HG02981 (cell line): Measurements from ENCODE around the gene CTTNBP2.

Experiments used
- ATAC-seq: cut with Tn5 transposase; IDR thresholded peaks from one replicate; pipeline ENCODE4 v1.9.1; 2021; ENCODE audit warnings: mild to moderate bottlenecking, moderate library complexity; ENCODE audit not compliant: unreplicated experiment

CTTNBP2 gene

GRCh38 chr7:117829450-117830117 is 43.7 kb downstream of the CTTNBP2 start:
- ATAC-seq: no peak

DNA sequence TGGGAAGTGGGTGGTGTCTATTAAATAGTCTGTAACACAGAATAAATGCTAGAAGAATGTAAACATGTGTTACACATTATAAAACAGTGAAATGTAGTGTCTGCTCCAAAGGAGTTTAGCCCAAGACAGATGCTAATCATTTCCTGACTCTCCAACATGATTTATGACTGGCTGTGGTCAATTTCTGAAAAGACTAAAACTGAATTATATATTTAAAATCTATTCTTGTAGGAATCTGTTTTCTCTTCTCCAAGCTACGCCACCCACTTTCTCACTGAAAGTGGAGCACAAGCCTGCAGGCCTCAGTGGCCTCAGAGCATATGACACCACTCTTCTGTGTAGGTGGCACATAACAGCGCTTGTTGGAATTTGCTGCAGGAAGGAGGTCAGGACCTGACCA is 44.4 kb downstream of the CTTNBP2 start:
- no peak for ATAC-seq

- no peak for ATAC-seq
These were observed 45.4 kb downstream of the CTTNBP2 start for GRCh38 chr7:117827862-117828261.

DNA sequence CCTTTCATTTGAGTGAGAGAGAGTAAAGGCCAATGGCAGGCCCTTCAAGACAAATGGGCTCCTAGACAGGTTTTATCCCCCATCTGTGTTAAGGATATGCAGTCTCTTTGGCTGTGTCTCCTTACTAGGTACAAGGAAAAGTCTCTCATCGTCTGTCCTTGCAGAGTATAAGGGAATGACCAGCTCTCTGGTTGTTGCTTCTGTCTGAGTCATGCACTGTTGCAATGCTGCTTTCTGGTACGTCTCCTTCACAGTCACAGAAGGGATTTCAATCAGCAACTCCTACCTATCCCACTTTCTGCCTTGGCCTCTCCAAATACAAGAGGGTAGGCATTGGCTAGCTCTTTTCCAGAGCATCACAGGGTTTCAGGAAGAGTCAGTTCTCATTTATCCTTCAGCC is 48.1 kb downstream of the CTTNBP2 start:
- ATAC-seq: no peak

DNA sequence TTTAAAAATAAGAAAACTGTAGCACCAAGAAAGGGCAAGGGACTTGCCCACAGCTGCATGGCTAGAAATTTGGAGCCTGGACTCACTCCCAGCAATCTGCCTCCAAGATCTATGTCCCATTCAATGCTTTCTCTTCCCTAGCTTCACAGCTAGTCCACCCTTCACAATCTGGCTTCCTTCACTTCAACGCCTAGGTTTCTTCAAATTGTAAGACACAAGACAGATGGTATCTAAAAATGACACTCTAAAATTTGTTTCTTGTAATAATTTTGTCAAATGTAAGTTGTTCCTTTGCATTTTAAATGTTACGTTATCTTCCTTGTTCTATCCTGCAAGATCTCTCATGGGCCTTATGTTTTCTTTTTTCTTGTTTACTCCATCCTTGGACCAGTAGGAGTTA is 48.6 kb downstream of the CTTNBP2 start:
- ATAC-seq: no peak

GRCh38 chr7:117819558-117819957 is 53.7 kb downstream of the CTTNBP2 start:
- no peak for ATAC-seq

GRCh38 chr7:117818232-117818631 is 55.0 kb downstream of the CTTNBP2 start:
- no peak for ATAC-seq

GRCh38 chr7:117816727-117817126 is 56.5 kb downstream of the CTTNBP2 start:
- ATAC-seq: no peak

- ATAC-seq: no peak
These were observed 61.5 kb downstream of the CTTNBP2 start for GRCh38 chr7:117811696-117812095.

DNA sequence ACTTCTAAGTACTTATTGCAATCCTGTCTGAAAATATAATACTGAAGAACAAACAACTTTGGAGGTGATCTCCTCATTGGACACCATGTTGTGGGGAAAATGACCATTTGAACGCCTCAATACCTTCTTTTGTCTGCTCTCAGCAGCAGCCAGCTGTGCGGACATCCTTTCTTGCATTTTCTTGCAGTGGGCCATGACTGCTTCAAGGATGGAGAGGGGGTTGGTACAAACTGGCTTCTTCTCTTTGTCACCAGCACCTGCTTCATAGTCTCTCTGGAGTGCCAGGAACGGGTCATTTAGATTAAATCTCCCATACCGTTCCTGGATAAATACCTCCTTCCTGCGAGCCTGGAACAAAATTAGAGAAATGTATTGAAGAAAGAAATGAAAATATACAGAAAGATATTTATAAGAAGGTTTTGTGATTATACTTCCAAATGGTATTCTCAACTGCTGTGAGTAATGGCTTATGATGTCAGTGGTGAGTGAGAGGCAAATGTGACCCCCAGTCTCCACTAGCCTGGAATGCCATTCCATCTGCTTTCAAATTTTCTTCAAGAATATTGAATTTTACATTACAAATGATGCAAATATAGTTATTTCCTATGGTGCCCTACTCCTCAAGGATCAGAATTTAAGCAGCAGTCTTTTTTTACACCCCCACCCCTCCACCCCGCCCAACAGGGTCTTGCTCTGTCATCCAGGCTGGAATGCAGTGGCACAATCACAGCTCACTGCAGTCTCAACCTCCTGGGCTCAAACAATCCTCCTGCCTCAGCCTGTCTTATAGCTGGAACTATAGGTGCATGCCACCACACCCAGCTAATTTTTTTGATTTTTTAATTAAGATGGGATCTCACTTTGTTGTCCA is 62.4 kb downstream of the CTTNBP2 start:
- ATAC-seq: no peak

GRCh38 chr7:117809958-117810357 is 63.3 kb downstream of the CTTNBP2 start:
- no peak for ATAC-seq

DNA sequence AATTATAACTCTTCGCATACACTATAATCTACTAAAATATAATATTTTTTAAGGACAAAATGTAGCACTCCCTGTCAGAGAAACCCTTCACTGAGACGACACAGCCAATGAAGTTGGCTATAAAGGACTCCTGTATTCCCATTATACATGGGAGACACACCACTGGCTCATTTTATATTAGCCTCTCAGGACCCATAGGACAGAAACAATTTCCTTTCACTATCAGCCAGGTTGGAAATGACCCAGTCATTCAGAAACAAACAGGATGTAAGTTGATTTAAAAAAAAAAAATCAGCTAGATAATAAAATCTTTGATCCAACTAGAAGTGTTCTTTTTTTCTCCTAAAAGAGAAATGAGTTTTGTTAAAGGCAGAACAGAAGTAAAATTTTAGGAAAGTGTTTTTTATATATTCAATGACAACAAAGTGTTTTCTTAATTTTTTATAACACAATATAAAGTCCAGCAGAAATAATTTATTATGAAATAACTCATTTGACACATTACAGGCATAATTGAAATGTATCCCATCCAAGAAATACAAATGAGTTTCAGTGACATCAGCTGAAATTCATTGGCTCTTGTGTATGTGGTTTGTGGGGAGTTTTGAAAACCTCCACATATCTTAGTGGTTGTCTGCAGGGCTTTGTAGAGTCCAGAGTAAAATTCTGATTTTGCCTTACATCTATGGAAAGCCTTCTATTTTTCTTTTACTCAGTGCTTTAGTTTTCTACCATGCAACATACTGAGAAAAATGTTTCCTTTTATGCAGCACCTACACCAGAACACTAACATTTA is 64.1 kb downstream of the CTTNBP2 start:
- ATAC-seq: no peak

- no peak for ATAC-seq
These were observed 64.9 kb downstream of the CTTNBP2 start for GRCh38 chr7:117808341-117808757.

- ATAC-seq: no peak
These were observed 65.6 kb downstream of the CTTNBP2 start for GRCh38 chr7:117807676-117808075.

DNA sequence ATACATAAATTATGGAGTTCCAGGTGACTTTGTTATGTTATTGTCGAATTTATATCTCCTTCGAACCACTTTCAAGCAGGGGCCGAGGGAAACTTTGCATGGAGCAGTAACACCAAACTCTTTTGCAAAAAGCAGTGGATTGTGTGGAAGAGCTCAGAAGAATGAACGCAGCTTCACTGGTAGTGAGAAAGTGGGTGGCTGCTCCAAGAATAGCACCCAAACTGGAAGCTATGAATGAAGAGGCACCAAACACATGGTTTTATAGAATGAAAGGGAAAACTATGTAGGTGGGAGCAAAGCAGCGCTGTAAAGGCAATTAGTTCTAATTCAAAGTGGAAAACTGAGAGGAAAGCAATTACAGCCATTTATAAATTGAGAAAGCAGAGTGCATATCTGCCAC is 67.2 kb downstream of the CTTNBP2 start:
- no peak for ATAC-seq

GRCh38 chr7:117805241-117805640 is 68.0 kb downstream of the CTTNBP2 start:
- no peak for ATAC-seq

DNA sequence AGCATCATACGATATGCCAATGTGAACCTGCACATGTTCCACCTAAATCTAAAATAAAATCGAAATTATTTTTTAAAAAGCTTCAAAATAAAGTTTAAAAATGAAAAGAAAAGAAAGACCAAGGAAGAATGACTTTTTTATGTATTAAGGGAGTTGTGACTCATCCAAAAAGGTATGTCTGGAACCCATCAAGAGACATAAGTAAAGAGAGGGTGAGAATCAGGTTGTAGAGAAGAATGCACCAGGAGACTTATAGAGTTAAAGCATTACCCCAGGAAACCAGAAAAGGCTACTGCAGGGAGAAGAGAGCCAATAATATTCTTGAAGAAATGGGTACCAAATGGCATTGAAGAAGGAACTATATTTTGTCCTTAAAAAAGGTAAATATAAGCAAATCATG is 69.8 kb downstream of the CTTNBP2 start:
- no peak for ATAC-seq

GRCh38 chr7:117802660-117803059 is 70.6 kb downstream of the CTTNBP2 start:
- no peak for ATAC-seq

GRCh38 chr7:117800841-117801240 is 72.4 kb downstream of the CTTNBP2 start:
- ATAC-seq: no peak

DNA sequence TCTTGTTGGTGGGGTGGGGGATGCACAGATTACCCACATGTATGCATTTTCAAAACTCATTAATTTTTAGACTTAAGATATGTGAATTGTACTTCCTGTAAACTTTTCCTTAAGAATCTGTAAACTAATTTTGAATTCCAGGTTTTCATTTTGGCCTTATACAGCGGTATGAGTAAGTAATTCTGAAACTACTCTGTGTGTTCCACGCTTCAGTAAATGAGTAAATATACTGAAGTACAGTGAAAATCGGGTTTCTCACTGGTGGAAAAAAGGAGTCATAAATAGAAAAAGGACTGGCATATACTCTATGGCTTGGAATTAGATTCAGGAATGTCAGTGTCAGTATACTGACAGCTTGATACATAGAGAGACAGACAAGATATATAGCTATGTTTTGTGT is 72.8 kb downstream of the CTTNBP2 start:
- no peak for ATAC-seq

GRCh38 chr7:117796889-117797288 is 76.4 kb downstream of the CTTNBP2 start:
- no peak for ATAC-seq

DNA sequence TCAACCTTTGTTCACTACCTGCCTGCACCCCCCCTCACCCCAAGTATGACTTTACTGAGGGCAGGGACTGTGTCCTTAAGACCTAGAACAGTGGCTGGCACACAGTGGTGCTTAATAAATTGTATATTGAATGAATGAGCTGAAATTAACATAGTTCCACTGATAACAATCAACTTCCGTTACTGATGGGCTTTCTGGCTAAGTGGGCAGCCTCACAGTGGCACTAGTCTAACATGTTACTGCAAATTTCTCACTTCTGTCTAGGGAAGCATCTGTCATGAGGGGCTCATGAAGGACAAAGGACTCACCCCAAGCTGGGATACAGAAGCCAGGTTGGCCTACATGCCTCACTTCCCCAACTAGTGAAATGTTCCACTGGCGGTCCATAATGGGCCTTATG is 79.3 kb downstream of the CTTNBP2 start:
- no peak for ATAC-seq
